Esophagus mucosa (tissue), 1 donor: ENCODE results near the gene DCAF16. TPM values are rescaled to one million over a fixed set of nuclear protein-coding genes. Genes with fewer than 3 reads are reported as not detected.

Experiments
- ATAC-seq: fragments of 200-7000 bp; cut with Tn5 transposase; one replicate; pipeline ENCODE4 v1.9.1; 2020
- total RNA-seq: library from RNA; stranded (reverse); gene quantifications from one replicate; pipeline ENCODE4 v1.2.4, GENCODE V29; 2023
- donor health status: DM: yes; HTN: yes; CAD: no.

The DCAF16 gene
- total RNA-seq, 1 donor from 2014 or later: 17.7 TPM

DNA sequence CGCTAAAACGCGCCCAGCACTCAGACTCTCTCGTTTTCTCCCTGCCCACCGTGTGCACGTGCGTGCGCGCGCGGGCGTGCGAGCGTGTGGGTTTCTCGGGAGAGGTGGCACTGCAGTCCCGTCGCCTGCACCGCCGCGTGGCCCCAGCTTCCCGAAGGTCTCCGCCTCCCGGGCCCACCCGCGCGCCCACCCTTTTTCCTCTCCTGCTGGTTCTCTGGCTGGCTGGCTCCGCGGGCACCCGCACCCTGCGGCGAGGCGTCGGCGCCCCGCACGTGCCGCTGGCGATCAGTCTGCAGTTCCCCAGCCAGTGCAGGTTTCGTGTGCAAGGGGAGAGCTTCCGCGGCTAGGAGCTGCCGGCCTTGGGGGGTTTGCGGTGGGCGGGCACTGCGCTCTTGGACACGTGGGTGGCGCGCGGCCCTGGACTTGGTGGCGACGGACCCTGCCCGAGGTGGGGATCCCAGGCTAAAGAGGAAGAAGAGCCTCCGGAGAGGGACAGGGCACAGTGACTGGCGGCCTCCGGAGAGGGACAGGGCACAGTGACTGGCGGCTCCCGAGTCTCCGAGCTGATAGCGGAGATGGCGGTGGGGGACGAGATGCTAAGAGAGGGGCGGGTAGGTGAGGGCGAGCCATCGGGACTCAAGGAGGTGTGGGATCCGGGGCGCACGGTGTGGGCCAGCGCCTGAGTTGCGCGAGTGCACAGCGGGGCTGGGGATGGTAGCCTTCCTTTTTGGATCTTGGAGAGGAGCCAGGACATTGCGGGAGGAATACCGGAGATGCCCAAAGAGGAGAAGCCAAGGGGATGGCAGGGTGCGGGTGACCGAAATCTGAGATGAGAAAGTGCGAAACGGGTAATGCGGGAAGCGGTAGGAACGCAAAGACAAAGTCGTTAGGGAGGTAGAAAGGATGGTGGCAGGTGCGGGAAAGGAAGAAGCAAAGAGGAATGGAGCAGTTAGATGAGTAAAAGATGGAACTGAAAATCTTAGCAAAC is 29.0 kb downstream of the DCAF16 start, which contains the start of gene FAM184B:
TSS of gene FAM184B (minus strand) at position 322 of the 988 bp plus-strand sequence. CDS start 322 bp downstream, outside the sequence.
- ATAC-seq: peak; percentile 42

DNA sequence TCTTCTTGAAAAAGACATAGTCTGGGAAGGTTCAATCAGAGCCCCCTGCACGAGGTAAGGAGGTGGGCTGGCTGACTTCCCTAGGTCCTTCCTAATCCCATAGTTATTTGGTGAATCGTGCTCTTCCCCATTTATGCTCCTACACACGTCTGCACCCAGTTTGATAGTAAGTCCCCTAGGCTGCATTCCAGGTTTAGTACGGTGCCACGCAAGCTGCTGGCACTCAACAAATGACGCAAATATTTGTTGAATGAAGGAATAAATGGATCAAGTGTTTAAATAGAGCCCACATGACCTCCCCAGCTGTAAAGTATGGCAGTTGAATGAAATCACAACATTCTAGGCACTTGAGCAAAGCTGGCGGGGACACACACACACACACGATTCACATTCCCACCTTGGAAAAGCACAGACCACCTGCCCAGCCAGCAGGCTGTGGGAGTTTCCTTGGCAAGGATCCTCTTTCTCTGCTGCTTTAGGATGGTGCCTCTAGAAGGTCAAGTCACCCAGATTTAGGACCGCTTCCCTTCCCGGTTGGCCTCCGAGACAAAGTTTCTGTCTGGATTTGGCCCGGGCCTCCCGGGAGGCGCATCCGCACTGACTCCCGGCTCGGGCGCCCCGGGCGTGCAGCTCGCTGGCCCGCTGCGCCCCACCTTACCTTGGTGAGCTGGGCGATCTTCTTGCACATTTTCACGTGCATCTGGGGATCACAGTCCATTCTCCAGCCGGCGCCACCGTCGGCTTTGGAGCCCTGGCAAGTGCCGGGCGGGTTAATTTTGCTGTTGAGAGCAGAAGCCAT is 29.9 kb downstream of the DCAF16 start:
- peak; percentile 48 for ATAC-seq

DNA sequence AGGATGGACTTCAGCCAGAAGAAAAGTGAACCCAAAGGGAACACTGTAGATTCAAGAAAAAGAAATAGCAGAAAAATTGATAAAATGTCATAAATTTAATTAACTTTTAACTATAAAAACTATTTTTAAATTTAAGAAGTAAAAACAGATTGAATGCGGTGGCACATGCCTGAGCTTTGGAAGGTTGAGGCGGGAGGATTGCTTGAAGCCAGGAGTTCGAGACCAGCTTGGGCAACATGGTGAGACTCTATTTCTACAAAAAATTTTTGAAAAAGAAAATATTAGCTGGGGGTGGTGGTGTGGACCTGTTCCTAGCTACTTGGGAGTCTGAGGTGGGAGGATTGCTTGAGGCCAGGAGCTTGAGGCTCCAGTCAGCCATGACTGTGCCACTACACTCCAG is 32.1 kb downstream of the DCAF16 start:
- ATAC-seq: no peak

DNA sequence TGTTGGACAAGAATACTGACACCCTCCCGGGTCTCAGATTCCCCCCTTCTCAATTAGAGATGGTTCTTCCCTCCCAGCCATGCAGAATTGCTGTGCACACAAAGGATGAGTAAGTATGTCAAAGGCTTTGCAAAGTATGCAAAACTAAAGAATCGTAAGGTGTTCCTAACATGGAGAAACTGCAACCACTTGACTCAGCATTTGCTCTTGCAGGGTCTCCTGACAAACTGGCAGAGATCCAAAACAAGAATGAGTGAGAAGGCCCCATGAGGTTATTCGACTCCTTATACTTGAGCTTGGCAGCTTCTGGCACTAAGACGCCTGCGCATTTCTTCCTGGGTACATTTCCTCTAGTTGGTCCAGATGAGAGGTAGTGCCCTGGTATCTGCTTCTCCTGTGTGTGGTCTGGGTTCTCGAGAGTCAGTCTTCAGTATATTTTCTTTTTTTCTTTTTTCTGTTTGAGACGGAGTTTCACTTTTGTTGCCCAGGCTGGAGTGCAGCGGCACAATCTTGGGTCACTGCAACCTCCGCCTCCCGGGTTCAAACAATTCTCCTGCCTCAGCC is 37.3 kb downstream of the DCAF16 start:
- ATAC-seq: no peak

DNA sequence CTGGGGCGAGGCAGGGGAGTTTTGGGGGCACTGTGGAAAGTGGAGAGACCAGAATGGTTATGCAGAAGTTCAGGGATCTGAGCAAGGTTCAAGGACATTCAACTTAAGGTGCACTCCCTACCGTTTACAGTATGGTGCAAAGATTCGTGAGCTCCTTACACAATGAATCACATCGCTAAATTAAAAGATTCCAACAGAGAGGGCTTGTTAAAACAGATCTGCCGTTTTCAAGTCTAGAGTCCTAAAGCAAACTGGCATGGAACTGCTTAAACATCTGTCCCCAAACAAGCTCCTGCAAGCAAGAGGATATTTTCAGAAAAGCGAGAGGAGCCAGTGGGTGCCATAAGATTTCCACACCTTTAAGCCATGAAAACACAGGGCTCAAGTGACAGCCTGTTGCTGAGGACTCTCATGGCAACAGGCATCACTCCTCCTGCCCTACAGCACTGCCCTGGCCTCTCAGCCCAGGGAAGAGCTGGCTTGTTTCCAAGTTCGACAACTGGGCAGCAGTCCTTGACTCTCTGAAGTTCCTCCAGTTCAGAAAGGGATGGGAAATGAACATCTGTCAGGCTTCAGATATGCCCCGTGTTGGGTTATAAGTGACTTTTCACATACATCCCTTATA is 39.2 kb downstream of the DCAF16 start:
- peak; percentile 87 for ATAC-seq

DNA sequence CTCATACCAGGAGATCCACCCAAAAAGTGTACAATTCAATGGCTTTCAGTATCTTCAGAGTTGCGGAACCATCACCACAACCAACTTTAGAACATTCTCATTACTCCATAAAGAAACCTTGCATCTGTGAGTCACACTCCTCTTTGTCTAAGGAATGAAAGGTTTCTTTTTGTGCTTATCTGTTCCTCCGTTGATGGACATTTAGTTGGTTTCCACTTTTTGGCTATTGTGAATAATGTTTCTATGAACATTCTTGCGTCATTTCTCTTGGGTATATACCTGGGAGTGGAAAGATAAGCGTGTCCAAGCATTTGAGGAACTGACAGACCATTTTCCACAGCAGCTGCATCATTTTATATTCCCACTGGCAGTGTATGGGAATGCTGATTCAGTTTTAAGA is 39.7 kb downstream of the DCAF16 start:
- ATAC-seq: peak; percentile 54

DNA sequence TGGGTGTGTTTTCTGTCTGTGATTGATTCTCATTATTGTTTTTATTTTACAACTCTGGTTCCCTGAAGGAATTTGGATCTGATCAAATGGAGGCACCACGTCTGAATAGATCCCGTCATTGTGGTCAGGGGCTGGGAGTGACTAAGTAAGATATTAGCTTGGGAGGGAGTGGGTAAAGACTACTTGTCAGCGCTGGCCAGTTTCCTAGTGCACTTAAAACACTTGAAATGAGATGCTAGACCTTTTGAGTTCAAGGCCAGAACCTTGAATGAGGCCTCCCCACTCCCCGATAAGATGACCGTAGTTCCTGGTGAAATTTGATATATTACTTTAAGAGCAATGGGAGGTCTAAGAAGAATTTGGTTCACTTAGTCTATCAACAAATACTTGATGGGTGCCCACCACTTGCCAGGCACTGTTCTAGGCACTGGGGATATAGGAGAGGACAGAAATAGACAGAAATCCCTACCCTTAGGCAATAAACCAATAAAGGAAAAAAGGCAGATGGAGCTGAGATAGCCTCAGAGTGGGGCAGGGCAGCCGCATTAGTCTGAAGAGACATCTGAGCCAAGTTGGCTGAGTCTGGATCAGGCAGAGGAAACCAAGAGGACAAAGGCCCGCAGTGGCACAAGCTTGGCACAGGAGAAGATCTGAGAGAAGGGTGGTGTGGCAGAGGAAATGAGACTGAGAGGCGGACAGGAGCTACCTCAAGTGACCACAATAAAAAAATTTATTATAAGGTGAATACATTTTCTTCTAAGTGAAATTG is 41.0 kb downstream of the DCAF16 start:
- no peak for ATAC-seq

DNA sequence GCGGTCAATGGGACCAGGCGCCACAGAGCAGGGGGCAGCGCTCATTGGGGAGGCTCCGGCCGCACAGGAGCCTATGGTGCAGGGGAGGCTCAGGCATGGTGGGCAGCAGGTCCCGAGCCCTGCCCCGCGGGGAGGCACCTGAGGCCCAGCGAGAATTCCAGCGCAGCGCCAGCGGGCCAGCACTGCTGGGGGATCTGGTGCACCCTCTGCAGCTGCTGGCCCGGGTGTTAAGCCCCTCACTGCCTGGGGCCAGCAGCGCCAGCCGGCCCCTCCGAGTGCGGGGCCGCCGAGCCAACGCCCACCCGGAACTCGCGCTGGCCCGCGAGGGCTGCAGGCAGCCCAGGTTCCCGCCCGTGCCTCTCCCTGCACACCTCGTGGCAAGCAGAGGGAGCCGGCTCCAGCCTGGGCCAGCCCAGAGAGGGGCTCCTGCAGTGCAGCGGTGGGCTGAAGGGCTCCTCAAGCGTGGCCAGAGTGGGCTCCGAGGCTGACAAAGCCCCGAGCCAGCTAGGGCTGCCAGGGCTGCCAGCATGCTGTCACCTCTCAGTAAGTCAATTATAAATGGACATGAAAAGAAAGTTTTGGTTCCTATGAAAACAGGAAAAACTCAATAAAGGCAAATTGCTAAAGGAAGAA is 43.6 kb downstream of the DCAF16 start:
- no peak for ATAC-seq

DNA sequence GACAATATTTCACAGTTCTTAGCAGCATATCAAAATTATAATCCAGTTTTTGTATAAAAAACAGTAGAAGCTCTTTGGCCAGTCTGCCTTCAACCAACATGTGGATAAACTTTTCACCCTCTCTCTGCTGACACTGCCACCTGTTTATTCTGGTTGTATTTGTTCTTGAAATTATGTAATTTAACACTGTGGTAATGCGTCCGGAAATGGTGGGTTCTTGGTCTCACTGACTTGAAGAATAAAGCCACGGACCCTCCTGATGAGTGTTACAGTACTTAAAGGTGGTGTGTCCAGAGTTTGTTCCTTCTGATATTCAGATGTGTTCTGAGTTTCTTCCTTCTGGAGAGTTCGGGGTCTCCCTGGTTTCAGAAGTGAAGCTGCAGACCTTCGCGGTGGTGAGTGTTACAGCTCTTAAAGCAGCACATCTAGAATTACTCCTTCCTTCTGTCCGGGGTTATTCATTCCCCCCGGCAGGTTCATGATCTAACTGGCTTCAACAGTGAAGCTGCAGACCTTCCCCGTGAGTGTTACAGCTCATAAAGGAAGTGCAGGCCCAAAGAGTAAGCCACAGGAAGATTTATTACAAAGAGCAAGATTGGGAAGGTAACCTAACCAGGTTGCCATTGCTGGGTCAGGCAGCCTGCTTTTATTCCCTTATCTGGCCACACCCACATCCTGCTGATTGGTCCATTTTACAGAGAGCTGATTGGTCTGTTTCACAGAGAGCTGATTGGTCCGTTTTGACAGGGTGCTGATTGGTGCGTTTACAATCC is 44.9 kb downstream of the DCAF16 start:
- ATAC-seq: no peak

DNA sequence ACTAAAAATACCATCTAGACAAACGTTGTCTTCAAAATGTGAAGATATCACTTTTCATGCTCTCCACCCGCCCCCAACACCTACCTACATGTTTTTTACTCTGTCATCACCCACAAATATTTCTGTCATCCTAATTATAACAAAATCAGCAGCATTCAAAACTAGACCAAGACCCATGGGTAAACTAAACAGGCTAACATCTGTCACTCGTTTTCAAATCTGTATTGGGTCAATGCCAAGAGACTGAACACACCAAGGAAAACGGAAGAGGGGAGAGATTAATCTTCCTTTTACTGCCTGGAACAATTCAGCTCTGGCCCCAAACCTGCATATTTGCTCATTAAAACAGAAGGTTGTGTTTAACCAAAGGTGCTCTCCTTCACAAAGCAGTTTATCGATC is 46.6 kb downstream of the DCAF16 start:
- no peak for ATAC-seq

DNA sequence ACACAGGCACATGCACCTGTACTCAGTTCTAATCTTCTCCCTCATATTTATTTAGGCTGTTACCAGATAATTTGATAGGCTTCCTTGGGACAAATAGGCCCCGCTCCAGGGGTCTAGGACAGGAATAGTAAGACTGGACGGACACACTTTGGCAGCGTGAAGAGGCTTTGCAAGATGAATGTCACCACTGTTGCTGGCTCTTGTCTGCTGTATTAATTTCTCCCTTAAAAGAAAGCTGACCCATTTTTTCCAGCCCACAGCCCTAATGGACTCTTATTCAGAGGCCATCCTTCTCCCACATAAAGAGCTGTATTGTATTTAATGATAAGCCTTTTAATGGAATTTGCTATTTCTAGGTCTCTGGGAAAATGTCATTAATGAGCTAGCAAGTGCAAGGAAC is 47.1 kb downstream of the DCAF16 start:
- no peak for ATAC-seq

DNA sequence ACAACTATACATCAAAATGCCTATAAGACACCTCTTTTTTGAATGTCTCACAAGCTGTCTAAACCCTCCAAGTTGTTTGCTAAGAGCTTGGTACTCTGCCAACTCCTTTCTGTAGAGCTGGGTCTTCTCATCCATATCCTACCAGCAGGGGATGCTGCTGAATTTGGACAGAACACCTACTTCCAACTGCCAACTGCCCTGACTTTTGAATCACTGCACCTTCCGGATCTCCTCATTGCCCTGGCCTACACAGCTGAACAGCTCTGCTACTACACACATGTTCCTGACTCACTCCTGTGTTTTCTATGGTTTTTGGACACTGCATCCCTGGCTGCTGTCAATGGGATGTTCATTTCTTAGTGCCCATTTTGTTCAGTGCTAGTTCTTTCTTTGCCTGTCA is 47.8 kb downstream of the DCAF16 start:
- peak; percentile 50 for ATAC-seq

DNA sequence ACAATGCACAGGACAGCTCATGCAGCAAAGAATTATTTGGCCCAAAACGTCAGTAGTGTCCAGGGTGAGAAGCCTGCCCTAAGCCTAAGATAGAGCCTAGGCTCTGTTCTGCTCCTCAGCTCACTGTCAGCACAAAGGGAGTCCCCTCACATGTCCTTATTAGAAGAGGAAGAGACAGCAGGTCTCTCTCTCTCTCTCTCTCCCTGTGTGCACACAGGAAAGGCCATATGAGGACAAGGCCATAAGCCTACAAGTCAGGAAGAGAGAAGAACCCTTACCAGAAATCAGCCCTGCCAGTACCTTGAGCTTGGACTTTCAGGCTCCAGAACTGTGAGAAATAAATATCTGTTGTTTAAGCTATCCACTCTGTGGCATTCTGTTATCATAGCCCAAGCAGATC is 49.5 kb downstream of the DCAF16 start:
- ATAC-seq: no peak

DNA sequence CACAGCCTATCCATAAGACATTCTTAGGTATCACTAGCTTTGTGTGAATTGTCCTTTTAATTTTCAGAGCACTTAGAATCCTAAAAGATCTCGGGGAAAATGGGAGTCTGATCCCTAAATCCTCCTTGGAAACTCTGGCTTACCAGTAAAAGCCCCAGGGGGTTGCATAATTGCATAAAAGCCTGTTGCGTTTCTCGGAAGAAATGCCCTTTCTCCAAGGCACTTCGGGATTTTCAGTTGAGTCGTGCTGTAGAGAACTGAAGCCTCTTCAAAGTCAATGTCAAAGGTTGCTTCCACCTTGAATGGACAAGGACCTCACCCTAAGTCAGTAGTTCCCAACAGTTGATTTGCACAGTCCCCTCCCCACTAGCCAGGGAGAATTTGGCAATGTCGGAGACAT is 49.9 kb downstream of the DCAF16 start:
- ATAC-seq: no peak

DNA sequence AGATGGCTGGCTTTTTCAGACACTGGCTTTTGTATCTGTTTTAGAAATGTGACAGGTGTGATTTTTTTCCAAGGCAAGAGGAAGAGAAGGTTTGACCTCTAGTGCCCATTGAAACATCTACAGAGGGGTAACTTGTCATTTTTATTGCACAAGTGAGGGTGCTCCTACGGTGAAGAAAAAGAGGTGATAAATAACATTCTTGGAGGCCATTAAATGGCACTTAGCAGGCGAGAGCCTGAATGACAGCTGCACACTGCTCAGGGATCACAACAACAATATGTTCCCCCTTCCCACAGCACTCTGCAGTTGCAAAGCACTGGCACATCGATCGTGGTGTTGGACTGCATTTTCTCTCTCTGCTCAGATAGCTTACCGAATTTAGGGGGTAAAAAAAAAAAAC is 52.1 kb downstream of the DCAF16 start:
- ATAC-seq: no peak

DNA sequence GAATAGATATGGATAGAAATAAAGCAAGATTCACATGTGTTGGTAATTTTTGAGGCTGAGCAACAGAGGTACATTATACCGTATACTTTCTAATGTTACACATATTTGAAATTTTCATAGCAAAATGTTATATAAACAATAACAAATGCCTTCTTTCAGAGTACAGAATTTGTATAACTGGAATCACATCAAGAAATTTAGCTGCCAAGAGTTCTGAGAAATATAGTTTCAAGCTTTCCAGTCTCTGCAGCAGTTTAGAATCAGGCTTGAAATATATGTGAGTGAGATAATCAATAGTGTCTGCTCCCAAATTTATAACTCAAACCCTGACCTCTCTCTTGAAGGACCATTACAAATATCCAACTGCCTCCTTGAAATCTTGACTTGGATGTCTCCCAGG is 52.9 kb downstream of the DCAF16 start:
- no peak for ATAC-seq

DNA sequence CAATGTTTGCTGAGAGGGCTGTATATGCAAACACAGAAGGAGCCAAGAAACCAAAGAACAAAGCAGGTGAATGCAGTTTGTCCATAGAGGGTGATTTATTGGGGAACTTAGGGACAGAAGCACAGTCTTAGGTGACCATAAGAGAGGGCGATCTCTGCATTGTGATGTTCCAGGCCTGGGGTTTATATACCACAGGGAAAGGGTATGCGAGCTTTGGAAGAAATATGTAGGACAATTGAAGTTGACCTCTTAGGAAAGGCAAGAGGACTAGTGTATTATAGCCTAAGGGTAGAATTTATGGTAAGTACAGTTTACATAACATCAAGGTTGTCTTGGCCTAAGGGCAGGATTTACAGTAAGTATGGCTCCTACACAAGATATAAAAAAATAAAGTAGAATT is 56.9 kb downstream of the DCAF16 start:
- ATAC-seq: no peak
